CD14-positive monocyte (primary cell): ENCODE data around the gene TOM1L2. TPM values are rescaled to one million over a fixed set of nuclear protein-coding genes. Genes with fewer than 3 reads are reported as not detected.

Experiments used
- DNase-seq, 3 donors: peaks; one replicate each; pipeline ENCODE4 v3.0.0-alpha.2; 2011 to 2022
- H2AFZ ChIP-seq: 2 replicates; pipeline ENCODE4 v1.6.0; 2012; ENCODE audit warnings: mild to moderate bottlenecking, low read depth, low read length, inconsistent platforms; ENCODE audit not compliant: insufficient read depth, poor library complexity, severe bottlenecking
- H3K27ac ChIP-seq, 2 donors: 1 replicate in 1 of 2; 2 replicates in 1 of 2; pipeline ENCODE4 v1.5.1; 2012 to 2013; ENCODE audit warnings: low read length in 2 of 2, control low read depth in 1 of 2, inconsistent platforms in 1 of 2, low read depth in 1 of 2, mild to moderate bottlenecking in 1 of 2
- H3K27me3 ChIP-seq, 2 donors: one replicate each; pipeline versions ENCODE4 v1.6.0 to v1.6.1; 2011 to 2013; ENCODE audit warnings: low read length in 2 of 2; ENCODE audit not compliant: control insufficient read depth in 2 of 2, insufficient read depth in 2 of 2
- H3K36me3 ChIP-seq, 2 donors: replicated peaks in 1 of 2; 1 replicate in 1 of 2; 2 replicates in 1 of 2; pipeline versions ENCODE4 v1.5.1 to v1.6.1; 2012 to 2013; ENCODE audit warnings: low read length in 2 of 2, control low read depth in 1 of 2, inconsistent platforms in 1 of 2, mild to moderate bottlenecking in 1 of 2; ENCODE audit not compliant: insufficient read depth in 2 of 2, control insufficient read depth in 1 of 2
- H3K4me1 ChIP-seq, 2 donors: 1 replicate in 1 of 2; 2 replicates in 1 of 2; pipeline versions ENCODE4 v1.5.1 to v1.6.1; 2012 to 2013; ENCODE audit warnings: low read length in 2 of 2, control low read depth in 1 of 2, inconsistent platforms in 1 of 2, mild to moderate bottlenecking in 1 of 2, moderate library complexity in 1 of 2; ENCODE audit not compliant: insufficient read depth in 2 of 2, control insufficient read depth in 1 of 2
- H3K4me2 ChIP-seq: replicated peaks from 2 replicates; pipeline ENCODE3; 2012; ENCODE audit warnings: low read length, moderate library complexity, mild to moderate bottlenecking; ENCODE audit not compliant: poor library complexity, severe bottlenecking; ENCODE audit errors: extremely low read depth
- H3K4me3 ChIP-seq, 3 experiments: fragments of 200-600 bp in 1 of 3; sonication (generic) in 1 of 3; replicated peaks in 1 of 3; 1 replicate in 2 of 3; 2 replicates in 1 of 3; pipeline ENCODE4 v1.5.1; 2011 to 2013; ENCODE audit warnings: low read length in 3 of 3, mild to moderate bottlenecking in 3 of 3, control low read depth in 2 of 3, low read depth in 2 of 3, inconsistent platforms in 1 of 3, moderate library complexity in 1 of 3
- H3K79me2 ChIP-seq: 2 replicates; pipeline ENCODE4 v1.6.0; 2012; ENCODE audit warnings: mild to moderate bottlenecking, control low read depth, inconsistent platforms, low read length, moderate library complexity; ENCODE audit not compliant: insufficient read depth
- H3K9ac ChIP-seq: 2 replicates; pipeline ENCODE4 v1.6.0; 2017; ENCODE audit warnings: low read length, mild to moderate bottlenecking; ENCODE audit not compliant: insufficient read depth, poor library complexity, severe bottlenecking
- H3K9me3 ChIP-seq, 2 donors: replicated peaks in 1 of 2; 1 replicate in 1 of 2; 2 replicates in 1 of 2; pipeline versions ENCODE4 v1.5.1 to v1.6.1; 2012 to 2013; ENCODE audit warnings: low read length in 2 of 2, control low read depth in 1 of 2; ENCODE audit not compliant: control insufficient read depth in 1 of 2, insufficient read depth in 1 of 2
- H4K20me1 ChIP-seq: 2 replicates; pipeline ENCODE4 v1.6.0; 2012; ENCODE audit warnings: mild to moderate bottlenecking, low read length, control low read depth, moderate library complexity; ENCODE audit not compliant: insufficient read depth
- H3K27ac Mint-ChIP-seq, 7 donors: one replicate each; pipeline ENCODE4 v1.8.0; 2020; ENCODE audit warnings: mild to moderate bottlenecking in 7 of 7, mixed read lengths in 7 of 7, moderate library complexity in 6 of 7, inconsistent platforms in 2 of 7
- H3K27me3 Mint-ChIP-seq, 3 donors: one replicate each; pipeline ENCODE4 v1.8.0; 2021 to 2022; ENCODE audit warnings: low read depth in 3 of 3, mild to moderate bottlenecking in 3 of 3, mixed read lengths in 3 of 3, moderate library complexity in 3 of 3, inconsistent platforms in 1 of 3
- H3K36me3 Mint-ChIP-seq, 2 donors: one replicate each; pipeline ENCODE4 v1.8.0; 2020; ENCODE audit warnings: mixed read lengths in 2 of 2, inconsistent platforms in 1 of 2, mild to moderate bottlenecking in 1 of 2
- H3K4me1 Mint-ChIP-seq: one replicate; pipeline ENCODE4 v1.8.0; 2020; ENCODE audit warnings: mild to moderate bottlenecking, mixed read lengths
- H3K4me3 Mint-ChIP-seq, 2 donors: one replicate each; pipeline ENCODE4 v1.8.0; 2020; ENCODE audit warnings: mild to moderate bottlenecking in 2 of 2, mixed read lengths in 2 of 2, moderate library complexity in 1 of 2
- H3K9me3 Mint-ChIP-seq, 7 donors: one replicate each; pipeline ENCODE4 v1.8.0; 2020 to 2022; ENCODE audit warnings: mixed read lengths in 7 of 7, mild to moderate bottlenecking in 6 of 7, moderate library complexity in 6 of 7, inconsistent platforms in 2 of 7
- WGBS: methylation state at CpG from one replicate; pipeline ENCODE4 v1.1.5; 2013; ENCODE audit warnings: missing lambda C conversion rate; ENCODE audit not compliant: insufficient coverage; 5-methylcytosine and 5-hydroxymethylcytosine counted together
- intact Hi-C, 2 donors: fragments of 100-400 bp; cut with micrococcal nuclease; formaldehyde crosslinking; loops; one replicate each; pipeline versions ENCODE4 v1.15.0 to v1.15.1; 2023
- polyA plus RNA-seq, 3 donors: library from polyadenylated mRNA; depleted of rRNA in 1 of 3; unstranded in 2 of 3; stranded (reverse) in 1 of 3; fragments of 300-500 nt in 2 of 3; fragments of >200 nt in 1 of 3; fragmentation: Illumina TruSeq in 2 of 3; gene quantifications; 1 replicate in 2 of 3; 2 replicates in 1 of 3; pipeline ENCODE4 v1.2.3, GENCODE V29; 2012 to 2021
- TF ChIP-seq, protein P1 (sequence below): fragments of 200-600 bp; IDR thresholded peaks from one replicate; pipeline ENCODE4 v1.8.0; 2022; ENCODE audit warnings: antibody characterized with exemption, mild to moderate bottlenecking

The TOM1L2 gene
- polyA plus RNA-seq, 3 donors, result 1.7 to 28.2 (median 2.8) TPM

- Mint-ChIP-seq H3K4me3 (no peak overlapping the region), H3K9me3 (peaks cover 0 to under 1% (median 0%) of the 10 kb centered on the region in 7 donors), H3K27me3 (peaks cover 0 to 2% (median 2%) of the 10 kb centered on the region in 3 donors), H3K4me1 (peaks cover 36% of the 10 kb centered on the region), H3K36me3 (peaks cover 22 to 36% of the 10 kb centered on the region in 2 donors), H3K27ac (no peak overlapping the region)
- no peak for DNase-seq
- no peak overlapping the region for H2AFZ ChIP-seq
- no peak overlapping the region for H3K27ac ChIP-seq
- H3K9me3 ChIP-seq, result no peaks in the 10 kb centered on the region
- H3K27me3 ChIP-seq, result no peaks in the 10 kb centered on the region
- TF ChIP-seq, protein P1, sequence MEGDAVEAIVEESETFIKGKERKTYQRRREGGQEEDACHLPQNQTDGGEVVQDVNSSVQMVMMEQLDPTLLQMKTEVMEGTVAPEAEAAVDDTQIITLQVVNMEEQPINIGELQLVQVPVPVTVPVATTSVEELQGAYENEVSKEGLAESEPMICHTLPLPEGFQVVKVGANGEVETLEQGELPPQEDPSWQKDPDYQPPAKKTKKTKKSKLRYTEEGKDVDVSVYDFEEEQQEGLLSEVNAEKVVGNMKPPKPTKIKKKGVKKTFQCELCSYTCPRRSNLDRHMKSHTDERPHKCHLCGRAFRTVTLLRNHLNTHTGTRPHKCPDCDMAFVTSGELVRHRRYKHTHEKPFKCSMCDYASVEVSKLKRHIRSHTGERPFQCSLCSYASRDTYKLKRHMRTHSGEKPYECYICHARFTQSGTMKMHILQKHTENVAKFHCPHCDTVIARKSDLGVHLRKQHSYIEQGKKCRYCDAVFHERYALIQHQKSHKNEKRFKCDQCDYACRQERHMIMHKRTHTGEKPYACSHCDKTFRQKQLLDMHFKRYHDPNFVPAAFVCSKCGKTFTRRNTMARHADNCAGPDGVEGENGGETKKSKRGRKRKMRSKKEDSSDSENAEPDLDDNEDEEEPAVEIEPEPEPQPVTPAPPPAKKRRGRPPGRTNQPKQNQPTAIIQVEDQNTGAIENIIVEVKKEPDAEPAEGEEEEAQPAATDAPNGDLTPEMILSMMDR, result no peak
- WGBS, result 94% methylated on average over 11 of the region's 13 CpGs
- H4K20me1 ChIP-seq, result peaks cover 94% of the 10 kb centered on the region
- H3K36me3 ChIP-seq, result peaks cover 16 to 28% of the 10 kb centered on the region in 2 donors
- intact Hi-C loops, result no loop called here
- no peak overlapping the region for H3K4me3 ChIP-seq
- H3K4me1 ChIP-seq, result peaks cover 38 to 41% of the 10 kb centered on the region in 2 donors
- no peak overlapping the region for H3K4me2 ChIP-seq
- no peak overlapping the region for H3K9ac ChIP-seq
- H3K79me2 ChIP-seq, result peaks cover 34% of the 10 kb centered on the region
These were observed 144.2 kb downstream of the TOM1L2 start for GRCh38 chr17:17827826-17828621.

DNA sequence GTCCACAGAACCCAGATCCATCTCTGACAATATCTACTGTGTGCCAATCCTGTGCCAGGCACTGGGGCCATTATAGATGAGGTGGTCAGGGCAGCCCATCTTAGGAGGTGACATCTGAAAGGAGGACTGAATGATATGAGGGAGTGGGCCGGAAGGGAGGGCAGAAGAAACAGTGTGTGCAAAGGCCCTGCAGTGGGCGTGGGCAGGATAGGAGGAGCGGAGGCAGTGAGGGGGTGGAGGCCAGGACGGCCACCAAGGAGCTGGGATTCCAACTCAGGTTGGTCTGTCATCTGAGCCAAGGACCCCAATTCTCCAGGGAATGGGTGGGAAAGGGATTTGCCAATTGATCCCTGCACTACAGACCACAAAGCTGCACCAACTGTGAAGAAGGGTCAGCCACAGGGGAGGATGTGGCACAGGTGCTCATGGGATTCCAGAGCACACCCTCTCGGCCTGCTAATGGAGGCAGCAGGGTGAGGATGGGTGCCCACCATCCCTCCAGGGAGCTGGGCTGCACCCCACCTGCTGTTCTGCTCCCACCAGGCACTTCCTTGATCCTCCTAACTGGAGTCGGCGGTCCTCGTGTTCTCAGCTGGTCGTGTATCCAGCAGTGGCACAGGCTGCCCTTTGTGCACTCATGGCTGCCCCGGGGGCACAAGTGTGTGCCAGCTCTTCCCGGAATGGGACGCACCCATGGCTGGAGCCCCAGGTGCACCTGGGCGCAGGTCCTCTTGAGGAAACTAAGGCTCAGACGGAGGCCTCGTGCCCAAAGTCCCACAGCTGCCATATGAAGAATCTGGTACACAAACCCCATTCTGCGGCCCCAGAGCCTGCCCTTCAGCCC lies 145.0 kb downstream of the TOM1L2 start:
- no peak for DNase-seq
- Mint-ChIP-seq H3K4me3 (no peak overlapping the region), H3K27me3 (peaks cover 2 to 3% (median 2%) of the 10 kb centered on the region in 3 donors), H3K36me3 (peaks cover 25 to 36% of the 10 kb centered on the region in 2 donors), H3K4me1 (peaks cover 43% of the 10 kb centered on the region), H3K9me3 (peaks cover 0 to 2% (median 0%) of the 10 kb centered on the region in 7 donors), H3K27ac (peak overlapping the region in 1 of 7 donors; percentile 84)
- peaks cover 29% of the 10 kb centered on the region for H3K79me2 ChIP-seq
- no peak overlapping the region for H3K4me3 ChIP-seq
- H3K9ac ChIP-seq, result no peak overlapping the region
- peak overlapping the region in 1 of 2 donors; percentile 27 for H3K27ac ChIP-seq
- peaks cover 15 to 25% of the 10 kb centered on the region in 2 donors for H3K36me3 ChIP-seq
- intact Hi-C loops, result no loop called here
- H4K20me1 ChIP-seq, result peaks cover 94% of the 10 kb centered on the region
- H3K9me3 ChIP-seq, result no peaks in the 10 kb centered on the region
- no peaks in the 10 kb centered on the region for H3K27me3 ChIP-seq
- peak overlapping the region; percentile 9 for H3K4me2 ChIP-seq
- peaks cover 46 to 50% of the 10 kb centered on the region in 2 donors for H3K4me1 ChIP-seq
- H2AFZ ChIP-seq, result no peak overlapping the region
- 94% methylated on average over 12 of the region's 16 CpGs for WGBS
- TF ChIP-seq, protein P1, result no peak
